ENCODE measurements around the gene ZNF91.
"Not testable (repeated sequence)": the region's sequence is repeated elsewhere in the genome, so short reads cannot be mapped to it uniquely, and the experiment has no call there.

ZNF91 gene

GRCh38 chr19:23401086-23401610 lies 5.9 kb upstream of the ZNF91 start:
- H3K79me1 ChIP-seq (replicated peaks; ENCODE audit: low read length, poor library complexity, severe bottlenecking) = no peaks in the 10 kb centered on the region
- no peak overlapping the region for H4K8ac ChIP-seq (ENCODE audit: low read length)
- no peak for DNase-seq
- 89% methylated on average over 4 of the region's 4 CpGs for WGBS
- no peak overlapping the region for H3K4ac ChIP-seq (ENCODE audit: low read depth in 1 of 2, low read length in 2 of 2)
- H4K91ac ChIP-seq (ENCODE audit: low read length) = no peak overlapping the region
- H3K23ac ChIP-seq (ENCODE audit: low read length in 2 of 2) = no peak overlapping the region
- H2BK120ac ChIP-seq (ENCODE audit: low read depth, low read length) = no peak overlapping the region
- no peak overlapping the region for H3K14ac ChIP-seq (ENCODE audit: low read length in 2 of 2)
- H3K18ac ChIP-seq (ENCODE audit: low read depth in 1 of 2, low read length in 2 of 2) = no peak overlapping the region
- no peaks in the 10 kb centered on the region for H3K27me3 ChIP-seq (ENCODE audit: control insufficient read depth in 1 of 2, insufficient read depth in 1 of 2, low read length in 2 of 2)
- H2BK5ac ChIP-seq (ENCODE audit: low read depth, low read length, poor library complexity, severe bottlenecking) = no peak overlapping the region
- H2AK5ac ChIP-seq (ENCODE audit: low read length, severe bottlenecking) = no peak overlapping the region
- H3K9ac ChIP-seq (ENCODE audit: low read length) = no peak overlapping the region
- no peak overlapping the region for H2BK15ac ChIP-seq (ENCODE audit: low read depth, poor library complexity, severe bottlenecking)
- H3K27ac ChIP-seq (ENCODE audit: low read length, poor library complexity, severe bottlenecking) = no peak overlapping the region
- no peak overlapping the region for H3K4me3 ChIP-seq (ENCODE audit: insufficient read depth in 1 of 2, low read depth in 1 of 2, low read length in 2 of 2)
- peaks cover 13% of the 10 kb centered on the region for H3K9me3 ChIP-seq (ENCODE audit: control insufficient read depth, low read length)
- H2AFZ ChIP-seq (ENCODE audit: low read depth, low read length) = no peak overlapping the region
- no peak overlapping the region for H2BK12ac ChIP-seq (ENCODE audit: low read length in 2 of 2)
- no peaks in the 10 kb centered on the region for H3K4me1 ChIP-seq (ENCODE audit: control insufficient read depth, insufficient read depth, low read depth, low read length)
- H3K4me2 ChIP-seq (ENCODE audit: low read length, poor library complexity, severe bottlenecking) = no peak overlapping the region
- no peaks in the 10 kb centered on the region for H3K36me3 ChIP-seq (ENCODE audit: control insufficient read depth in 1 of 2, insufficient read depth in 2 of 2, low read depth in 1 of 2, low read length in 2 of 2)

GRCh38 chr19:23399443-23399842 lies 4.2 kb upstream of the ZNF91 start:
- Histone ChIP-seq H3K79me1 (replicated peaks; ENCODE audit: low read length, poor library complexity, severe bottlenecking) (peaks cover 1% of the 10 kb centered on the region), H2AFZ (ENCODE audit: low read depth, low read length) (no peak overlapping the region), H2BK12ac (ENCODE audit: low read length in 2 of 2) (no peak overlapping the region), H3K4me1 (ENCODE audit: control insufficient read depth, insufficient read depth, low read depth, low read length) (no peaks in the 10 kb centered on the region), H4K91ac (ENCODE audit: low read length) (no peak overlapping the region), H2BK120ac (ENCODE audit: low read depth, low read length) (no peak overlapping the region), H2AK5ac (ENCODE audit: low read length, severe bottlenecking) (no peak overlapping the region), H3K4me2 (ENCODE audit: low read length, poor library complexity, severe bottlenecking) (no peak overlapping the region), H3K18ac (ENCODE audit: low read depth in 1 of 2, low read length in 2 of 2) (no peak overlapping the region), H4K8ac (ENCODE audit: low read length) (no peak overlapping the region), H3K9me3 (ENCODE audit: control insufficient read depth, low read length) (peaks cover 13% of the 10 kb centered on the region), H2BK15ac (ENCODE audit: low read depth, poor library complexity, severe bottlenecking) (no peak overlapping the region), H3K14ac (ENCODE audit: low read length in 2 of 2) (no peak overlapping the region), H2BK5ac (ENCODE audit: low read depth, low read length, poor library complexity, severe bottlenecking) (no peak overlapping the region), H3K9ac (ENCODE audit: low read length) (no peak overlapping the region), H3K23ac (ENCODE audit: low read length in 2 of 2) (no peak overlapping the region), H3K27me3 (ENCODE audit: control insufficient read depth in 1 of 2, insufficient read depth in 1 of 2, low read length in 2 of 2) (no peaks in the 10 kb centered on the region), H3K4me3 (ENCODE audit: insufficient read depth in 1 of 2, low read depth in 1 of 2, low read length in 2 of 2) (no peak overlapping the region), H3K27ac (ENCODE audit: low read length, poor library complexity, severe bottlenecking) (no peak overlapping the region), H3K4ac (ENCODE audit: low read depth in 1 of 2, low read length in 2 of 2) (no peak overlapping the region), H3K36me3 (ENCODE audit: control insufficient read depth in 1 of 2, insufficient read depth in 2 of 2, low read depth in 1 of 2, low read length in 2 of 2) (no peaks in the 10 kb centered on the region)
- no peak for DNase-seq
- 79% methylated on average over 3 of the region's 3 CpGs for WGBS

- 97% methylated on average over 7 of the region's 10 CpGs for WGBS
These were observed 449 bp upstream of the ZNF91 start for GRCh38 chr19:23395722-23396117.

GRCh38 chr19:23394511-23394910 lies 760 bp downstream of the ZNF91 start:
- peak overlapping the region in 1 of 2 experiments; percentile 41 for H3K4ac ChIP-seq (ENCODE audit: low read depth in 1 of 2, low read length in 2 of 2)
- no peak overlapping the region for H4K91ac ChIP-seq (ENCODE audit: low read length)
- no peak overlapping the region for H4K8ac ChIP-seq (ENCODE audit: low read length)
- peak overlapping the region; percentile 56 to 96 for H3K4me3 ChIP-seq (ENCODE audit: insufficient read depth in 1 of 2, low read depth in 1 of 2, low read length in 2 of 2)
- no peak overlapping the region for H2AK5ac ChIP-seq (ENCODE audit: low read length, severe bottlenecking)
- H3K4me1 ChIP-seq (ENCODE audit: control insufficient read depth, insufficient read depth, low read depth, low read length) = no peaks in the 10 kb centered on the region
- peak overlapping the region; percentile 70 for H3K4me2 ChIP-seq (ENCODE audit: low read length, poor library complexity, severe bottlenecking)
- peak; percentile 45 for DNase-seq
- no peaks in the 10 kb centered on the region for H3K27me3 ChIP-seq (ENCODE audit: control insufficient read depth in 1 of 2, insufficient read depth in 1 of 2, low read length in 2 of 2)
- no peak overlapping the region for H3K14ac ChIP-seq (ENCODE audit: low read length in 2 of 2)
- peak overlapping the region; percentile 99 for H3K9ac ChIP-seq (ENCODE audit: low read length)
- no peak overlapping the region for H2BK12ac ChIP-seq (ENCODE audit: low read length in 2 of 2)
- H3K79me1 ChIP-seq (replicated peaks; ENCODE audit: low read length, poor library complexity, severe bottlenecking) = peaks cover 3% of the 10 kb centered on the region
- H3K27ac ChIP-seq (ENCODE audit: low read length, poor library complexity, severe bottlenecking) = peak overlapping the region; percentile 97
- peak overlapping the region in 1 of 2 experiments; percentile 33 for H3K18ac ChIP-seq (ENCODE audit: low read depth in 1 of 2, low read length in 2 of 2)
- H2BK5ac ChIP-seq (ENCODE audit: low read depth, low read length, poor library complexity, severe bottlenecking) = no peak overlapping the region
- peaks cover 44% of the 10 kb centered on the region for H3K9me3 ChIP-seq (ENCODE audit: control insufficient read depth, low read length)
- H3K36me3 ChIP-seq (ENCODE audit: control insufficient read depth in 1 of 2, insufficient read depth in 2 of 2, low read depth in 1 of 2, low read length in 2 of 2) = peaks cover 18 to 32% of the 10 kb centered on the region in 2 experiments
- no peak overlapping the region for H3K23ac ChIP-seq (ENCODE audit: low read length in 2 of 2)
- no peak overlapping the region for H2BK15ac ChIP-seq (ENCODE audit: low read depth, poor library complexity, severe bottlenecking)
- 7% methylated on average over 11 of the region's 11 CpGs for WGBS
- no peak overlapping the region for H2BK120ac ChIP-seq (ENCODE audit: low read depth, low read length)
- no peak overlapping the region for H2AFZ ChIP-seq (ENCODE audit: low read depth, low read length)

More at GRCh38 chr19:23395722-23396117, 449 bp upstream of the ZNF91 start:
- H4K8ac ChIP-seq (ENCODE audit: low read length); H4K91ac ChIP-seq (ENCODE audit: low read length); H2BK15ac ChIP-seq (ENCODE audit: low read depth, poor library complexity, severe bottlenecking); H2BK12ac ChIP-seq (ENCODE audit: low read length in 2 of 2); H2BK5ac ChIP-seq (ENCODE audit: low read depth, low read length, poor library complexity, severe bottlenecking); H3K79me1 ChIP-seq (replicated peaks; ENCODE audit: low read length, poor library complexity, severe bottlenecking); H2AK5ac ChIP-seq (ENCODE audit: low read length, severe bottlenecking); H3K27me3 ChIP-seq (ENCODE audit: control insufficient read depth in 1 of 2, insufficient read depth in 1 of 2, low read length in 2 of 2); H2BK120ac ChIP-seq (ENCODE audit: low read depth, low read length); H3K14ac ChIP-seq (ENCODE audit: low read length in 2 of 2); H3K4me1 ChIP-seq (ENCODE audit: control insufficient read depth, insufficient read depth, low read depth, low read length); H3K18ac ChIP-seq (ENCODE audit: low read depth in 1 of 2, low read length in 2 of 2); DNase-seq; H3K4ac ChIP-seq (ENCODE audit: low read depth in 1 of 2, low read length in 2 of 2); H3K23ac ChIP-seq (ENCODE audit: low read length in 2 of 2); H3K27ac ChIP-seq (ENCODE audit: low read length, poor library complexity, severe bottlenecking); H3K4me2 ChIP-seq (ENCODE audit: low read length, poor library complexity, severe bottlenecking); H2AFZ ChIP-seq (ENCODE audit: low read depth, low read length): not testable (repeated sequence)
- Histone ChIP-seq H3K36me3 (ENCODE audit: control insufficient read depth in 1 of 2, insufficient read depth in 2 of 2, low read depth in 1 of 2, low read length in 2 of 2) (peaks cover 10 to 24% of the 10 kb centered on the region in 2 experiments), H3K9me3 (ENCODE audit: control insufficient read depth, low read length) (peaks cover 36% of the 10 kb centered on the region), H3K9ac (ENCODE audit: low read length) (peak overlapping the region; percentile 99), H3K4me3 (ENCODE audit: insufficient read depth in 1 of 2, low read depth in 1 of 2, low read length in 2 of 2) (peak overlapping the region in 1 of 2 experiments; percentile 96)

Measured in mesenchymal stem cell (in vitro differentiated cells and primary cell).